GM21423 (cell line): ENCODE results near the gene KIRREL3.

Experiments
- ATAC-seq: cut with Tn5 transposase; IDR thresholded peaks from one replicate; pipeline ENCODE4 v1.9.1; 2021; ENCODE audit warnings: mild to moderate bottlenecking, moderate library complexity; ENCODE audit not compliant: unreplicated experiment

KIRREL3 gene

GRCh38 chr11:126521196-126521595 lies 479.4 kb downstream of the KIRREL3 start:
- no peak for ATAC-seq

GRCh38 chr11:126519764-126520734 lies 480.5 kb downstream of the KIRREL3 start:
- no peak for ATAC-seq

GRCh38 chr11:126518972-126519690 lies 481.4 kb downstream of the KIRREL3 start:
- ATAC-seq = no peak

GRCh38 chr11:126518071-126518971 lies 482.2 kb downstream of the KIRREL3 start:
- no peak for ATAC-seq

- no peak for ATAC-seq
Measured at GRCh38 chr11:126515501-126515900, 485.1 kb downstream of the KIRREL3 start.

- no peak for ATAC-seq
Measured at GRCh38 chr11:126514061-126514693, 486.4 kb downstream of the KIRREL3 start.

GRCh38 chr11:126512741-126513715 lies 487.5 kb downstream of the KIRREL3 start:
- no peak for ATAC-seq

- ATAC-seq = no peak
Measured at GRCh38 chr11:126512251-126512650, 488.3 kb downstream of the KIRREL3 start.

GRCh38 chr11:126511475-126512115 lies 489.0 kb downstream of the KIRREL3 start:
- ATAC-seq = no peak

- ATAC-seq = no peak
Measured at GRCh38 chr11:126510621-126511370, 489.8 kb downstream of the KIRREL3 start.

GRCh38 chr11:126507646-126508045 lies 492.9 kb downstream of the KIRREL3 start:
- ATAC-seq = no peak

GRCh38 chr11:126506789-126507188 lies 493.8 kb downstream of the KIRREL3 start:
- no peak for ATAC-seq

- ATAC-seq = no peak
Measured at GRCh38 chr11:126502982-126503381, 497.6 kb downstream of the KIRREL3 start.

- no peak for ATAC-seq
Measured at GRCh38 chr11:126502159-126502558, 498.4 kb downstream of the KIRREL3 start.

- no peak for ATAC-seq
Measured at GRCh38 chr11:126501641-126502040, 498.9 kb downstream of the KIRREL3 start.

GRCh38 chr11:126500981-126501380 lies 499.6 kb downstream of the KIRREL3 start:
- ATAC-seq = no peak

GRCh38 chr11:126499131-126499752 lies 501.3 kb downstream of the KIRREL3 start:
- ATAC-seq = no peak

- ATAC-seq = no peak
Measured at GRCh38 chr11:126498281-126498680, 502.3 kb downstream of the KIRREL3 start.
